ENCODE data around the gene GNA15.
"Not testable (repeated sequence)": the region's sequence is repeated elsewhere in the genome, so short reads cannot be mapped to it uniquely, and the experiment has no call there.

GNA15 gene

GRCh38 chr19:3190921-3191805 is 55.3 kb downstream of the GNA15 start:
- no peak for DNase-seq (ENCODE audit: low spot score)

GRCh38 chr19:3191806-3192104 is 55.9 kb downstream of the GNA15 start:
- DNase-seq (ENCODE audit: low spot score): not testable (repeated sequence)

DNA sequence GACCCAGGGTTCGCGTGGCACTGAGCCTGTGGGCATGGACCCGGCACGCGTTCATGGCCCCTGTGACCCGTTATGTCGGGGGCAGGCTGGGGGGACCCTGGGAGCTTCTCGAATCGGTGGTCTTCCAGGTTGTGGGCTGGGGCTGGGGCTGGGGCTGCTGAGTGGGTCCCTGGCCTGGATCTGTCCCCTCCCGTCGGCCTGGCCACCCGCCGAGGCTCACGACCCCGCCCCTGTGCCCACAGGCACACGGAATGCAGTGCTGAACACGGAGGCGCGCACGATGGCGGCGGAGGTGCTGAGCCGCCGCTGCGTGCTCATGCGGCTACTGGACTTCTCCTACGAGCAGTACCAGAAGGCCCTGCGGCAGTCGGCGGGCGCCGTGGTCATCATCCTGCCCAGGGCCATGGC is 56.4 kb downstream of the GNA15 start:
- DNase-seq (ENCODE audit: low spot score): no peak

DNA sequence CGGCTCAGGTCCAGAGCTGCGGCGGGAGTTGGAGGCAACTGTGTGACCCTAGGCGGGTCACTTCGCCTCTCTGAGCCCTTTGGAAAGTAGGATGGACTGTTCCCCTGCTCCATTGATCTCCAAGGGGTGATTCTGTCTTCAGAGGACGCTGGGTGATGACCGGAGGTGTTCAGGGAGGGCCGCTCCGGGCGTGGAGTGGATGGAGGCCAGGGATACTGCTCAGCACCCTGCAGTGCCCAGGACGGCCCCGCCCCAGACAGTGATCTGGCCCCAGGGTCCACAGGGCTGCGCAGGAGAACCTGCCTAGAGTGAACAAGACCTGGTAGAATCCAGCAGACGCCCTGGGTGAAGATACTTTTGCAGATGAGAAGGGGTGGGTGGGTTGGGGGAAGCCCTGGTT is 56.9 kb downstream of the GNA15 start:
- DNase-seq (ENCODE audit: low spot score): no peak

DNA sequence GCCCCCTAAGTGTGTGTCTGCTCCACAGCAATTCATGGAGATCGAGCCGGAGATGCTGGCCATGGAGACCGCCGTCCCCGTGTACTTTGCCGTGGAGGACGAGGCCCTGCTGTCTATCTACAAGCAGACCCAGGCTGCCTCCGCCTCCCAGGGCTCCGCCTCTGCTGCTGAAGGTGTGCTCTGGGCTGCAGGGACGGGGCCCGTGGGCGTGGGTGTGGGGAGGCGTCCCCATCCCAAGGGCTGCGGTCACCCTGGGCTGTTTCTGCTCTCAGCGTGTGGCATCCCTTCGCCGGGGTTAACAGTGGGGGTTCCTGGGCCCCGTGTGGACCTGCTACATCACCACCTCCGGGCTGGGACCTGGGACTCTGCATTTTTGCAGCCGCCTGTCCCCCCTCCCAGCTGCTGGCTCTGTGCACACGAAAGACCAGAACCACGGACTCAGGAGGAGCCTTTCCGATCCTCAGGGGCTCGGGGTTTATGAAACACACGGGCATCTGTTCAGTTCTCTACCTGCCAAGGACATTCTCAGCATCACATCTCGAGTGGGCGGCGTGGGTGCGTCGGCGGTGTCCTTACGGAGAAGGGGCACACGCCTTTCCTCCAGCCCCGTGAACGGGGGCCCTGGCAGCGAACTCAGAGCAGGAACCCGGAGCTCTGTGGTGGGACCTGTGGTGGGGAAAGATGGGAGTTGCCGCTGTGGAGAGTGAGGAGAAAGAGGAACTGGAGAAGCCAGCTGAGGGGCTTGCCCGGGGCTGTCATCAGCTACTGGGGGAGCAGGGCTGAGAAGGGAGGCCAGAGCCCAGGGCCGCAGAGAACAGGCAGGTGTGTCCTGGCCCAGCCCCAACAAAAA is 57.6 kb downstream of the GNA15 start:
- DNase-seq (ENCODE audit: low spot score): no peak

DNA sequence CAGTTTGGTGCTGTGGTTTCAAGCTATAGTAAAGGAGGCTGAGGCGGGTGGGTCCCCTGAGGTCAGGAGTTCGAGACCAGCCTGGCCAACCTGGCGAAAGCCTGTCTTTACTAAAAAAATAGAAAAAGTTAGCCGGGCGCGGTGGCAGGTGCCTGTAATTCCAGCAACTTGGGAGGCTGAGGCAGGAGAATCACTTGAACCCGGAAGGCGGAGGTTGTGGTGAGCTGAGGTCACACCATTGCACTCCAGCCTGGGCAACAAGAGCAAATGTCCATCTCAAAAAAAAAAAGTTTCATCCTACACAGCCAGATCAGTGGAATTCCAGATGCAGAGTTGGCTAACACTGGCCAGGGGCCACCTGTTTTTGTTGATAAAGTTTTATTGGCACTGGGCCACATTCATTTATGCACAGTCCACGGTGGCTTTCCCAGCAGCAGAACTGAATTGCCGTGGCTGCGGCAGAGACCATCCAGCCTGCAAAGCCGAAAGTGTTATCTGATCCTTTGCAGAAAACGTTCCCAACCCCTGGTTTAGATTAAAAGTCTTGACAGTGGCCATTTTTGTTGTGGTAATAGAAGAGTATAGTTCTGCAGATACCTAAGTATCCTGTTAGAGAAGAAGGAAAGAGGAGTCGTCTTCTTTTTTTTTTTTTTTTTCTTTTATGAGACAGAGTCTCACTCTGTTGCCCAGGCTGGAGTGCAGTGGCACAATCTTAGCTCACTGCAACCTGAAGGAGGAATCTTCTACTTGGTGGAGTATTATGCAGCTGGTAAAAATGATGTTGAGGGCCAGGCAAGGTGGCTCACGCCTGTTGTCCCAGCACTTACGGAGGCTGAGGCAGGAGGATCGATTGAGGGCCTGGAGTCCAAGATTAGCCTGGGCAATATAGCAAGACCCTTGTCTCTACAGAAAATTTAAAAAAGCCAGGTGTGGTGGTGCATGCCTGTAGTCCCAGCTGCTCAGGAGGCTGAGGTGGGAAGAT is 58.6 kb downstream of the GNA15 start:
- DNase-seq (ENCODE audit: low spot score): no peak

GRCh38 chr19:3196064-3196932 is 60.5 kb downstream of the GNA15 start:
- peak; percentile 77 for DNase-seq (ENCODE audit: low spot score)

DNA sequence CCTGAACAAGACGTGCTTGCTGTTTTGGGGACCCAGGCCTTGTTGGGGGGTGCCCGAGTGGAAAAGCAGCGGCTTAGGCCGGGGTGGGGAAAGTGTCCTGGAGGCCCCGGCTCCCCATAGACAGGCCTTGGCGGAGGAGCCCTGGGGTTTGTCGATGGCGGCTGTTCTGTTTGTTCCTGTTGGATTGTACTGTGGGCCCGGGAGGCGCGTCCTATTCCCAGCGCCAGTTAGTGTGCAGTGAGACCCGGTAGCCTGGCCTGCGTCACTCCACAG is 61.0 kb downstream of the GNA15 start:
- peak; percentile 14 for DNase-seq (ENCODE audit: low spot score)

DNA sequence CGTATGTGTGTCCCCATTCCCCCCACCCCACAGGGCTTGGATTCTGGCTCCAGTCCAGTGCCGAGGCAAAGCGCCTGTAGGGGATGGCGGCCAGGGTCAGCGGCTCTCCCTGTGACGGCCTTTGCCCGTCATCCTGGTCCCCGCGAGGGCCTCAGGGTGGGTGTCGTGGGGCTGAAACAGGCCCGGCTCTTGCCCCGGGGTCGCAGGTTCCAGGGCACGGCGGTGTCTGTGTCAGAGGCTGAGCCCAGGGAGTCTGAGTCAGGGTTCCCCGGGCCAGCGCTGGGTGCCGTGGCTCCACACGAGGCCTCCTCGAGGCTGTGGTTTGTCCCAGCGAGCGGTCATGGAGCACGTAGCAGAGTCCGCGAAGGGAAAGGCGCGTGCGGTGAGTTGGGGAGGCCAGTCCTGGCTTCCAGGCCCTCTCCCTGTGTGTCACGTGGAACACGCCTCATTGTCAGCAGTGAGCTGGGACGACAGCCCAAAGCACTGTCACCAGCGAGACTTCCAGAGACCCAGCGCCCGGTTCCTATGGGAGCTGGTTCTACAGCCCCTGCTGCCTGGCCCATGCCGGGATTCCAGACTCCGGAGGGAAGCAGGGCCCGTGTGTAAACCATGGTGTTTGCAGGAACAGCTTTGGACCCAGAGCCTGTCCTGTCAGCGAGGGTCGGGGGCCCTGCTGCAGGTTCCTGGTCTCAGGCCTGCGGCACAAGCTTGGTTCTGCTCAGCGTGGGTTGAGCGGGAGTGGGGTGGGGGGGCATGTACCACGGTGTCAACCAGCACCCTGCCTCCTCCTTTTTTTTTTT is 63.3 kb downstream of the GNA15 start:
- DNase-seq (ENCODE audit: low spot score): peak; percentile 22

- no peak for DNase-seq (ENCODE audit: low spot score)
Observed at GRCh38 chr19:3201072-3201700, 65.4 kb downstream of the GNA15 start.

GRCh38 chr19:3201911-3202310 is 66.1 kb downstream of the GNA15 start:
- no peak for DNase-seq (ENCODE audit: low spot score)

DNA sequence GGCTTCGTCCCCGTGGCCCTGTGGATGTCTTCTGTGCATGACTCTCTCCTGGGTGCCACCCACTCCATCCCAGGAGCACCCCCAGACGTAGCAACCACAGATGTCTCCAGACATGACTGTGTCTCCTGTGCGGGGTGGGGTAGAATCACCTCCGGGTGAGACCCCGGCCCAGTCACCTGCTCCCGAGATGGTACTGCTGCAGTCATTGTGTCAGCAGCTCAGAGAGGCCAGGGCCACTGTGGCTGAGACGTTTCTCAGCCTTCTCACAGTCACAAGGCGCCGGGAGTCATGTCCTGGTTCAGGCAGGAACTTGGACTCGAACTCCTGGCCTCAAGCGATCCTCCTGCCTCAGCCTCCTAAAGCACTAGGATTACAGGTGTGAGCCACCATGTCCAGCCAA is 66.5 kb downstream of the GNA15 start:
- no peak for DNase-seq (ENCODE audit: low spot score)

DNA sequence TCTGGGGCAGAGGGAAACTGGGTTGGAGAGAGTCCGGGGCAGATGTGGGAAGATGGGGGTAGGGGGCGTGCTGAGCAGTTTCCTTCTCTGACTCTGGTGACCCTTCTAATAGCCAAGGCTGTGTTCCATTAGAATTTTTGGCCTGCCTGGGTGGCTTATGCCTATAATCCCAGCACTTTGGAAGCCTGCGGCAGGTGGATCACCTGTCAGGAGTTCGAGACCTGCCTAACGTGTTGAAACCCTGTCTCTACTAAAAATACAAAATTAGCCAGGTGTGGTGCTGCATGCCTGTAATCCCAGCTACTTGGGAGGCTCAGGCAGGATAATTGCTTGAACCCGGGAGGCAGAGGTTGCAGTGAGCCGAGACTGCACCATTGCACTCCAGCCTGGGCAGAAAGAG is 67.1 kb downstream of the GNA15 start:
- not testable (repeated sequence) for DNase-seq (ENCODE audit: low spot score)

DNA sequence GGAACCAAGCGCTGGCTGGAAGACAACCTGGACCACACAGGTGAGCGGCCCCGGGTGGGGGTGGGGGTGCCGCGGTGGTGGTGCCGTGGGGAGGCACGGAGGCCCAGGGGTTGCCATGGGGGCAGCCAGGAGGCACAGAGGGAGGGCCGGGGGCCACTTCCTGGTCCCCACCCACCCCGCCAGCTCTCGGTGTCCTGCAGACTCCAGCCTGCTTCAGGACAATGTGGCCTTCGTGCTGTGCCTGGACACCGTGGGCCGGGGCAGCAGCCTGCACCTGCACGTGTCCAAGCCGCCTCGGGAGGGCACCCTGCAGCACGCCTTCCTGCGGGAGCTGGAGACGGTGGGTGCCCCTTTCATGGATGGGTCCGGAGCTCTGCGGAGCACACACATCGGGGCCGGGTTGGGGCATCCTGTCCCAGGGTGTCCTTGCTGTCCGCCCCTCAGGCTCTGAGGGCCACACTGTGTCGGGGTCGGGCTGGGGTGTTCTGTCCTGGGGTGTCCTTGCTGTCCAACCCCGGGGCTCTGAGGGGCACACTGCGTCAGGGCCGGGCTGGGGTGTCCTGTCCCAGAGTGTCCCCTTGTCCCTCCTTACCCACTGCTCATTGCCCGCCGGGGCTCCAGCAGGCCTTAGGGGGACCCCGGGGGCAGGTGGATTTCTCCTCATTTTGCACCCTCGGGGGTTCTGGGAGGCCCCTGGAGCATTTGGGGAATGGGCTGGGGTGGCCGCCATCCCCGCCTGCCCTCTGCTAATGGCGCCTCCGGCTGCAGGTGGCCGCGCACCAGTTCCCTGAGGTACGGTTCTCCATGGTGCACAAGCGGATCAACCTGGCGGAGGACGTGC is 68.2 kb downstream of the GNA15 start:
- DNase-seq (ENCODE audit: low spot score): no peak

DNA sequence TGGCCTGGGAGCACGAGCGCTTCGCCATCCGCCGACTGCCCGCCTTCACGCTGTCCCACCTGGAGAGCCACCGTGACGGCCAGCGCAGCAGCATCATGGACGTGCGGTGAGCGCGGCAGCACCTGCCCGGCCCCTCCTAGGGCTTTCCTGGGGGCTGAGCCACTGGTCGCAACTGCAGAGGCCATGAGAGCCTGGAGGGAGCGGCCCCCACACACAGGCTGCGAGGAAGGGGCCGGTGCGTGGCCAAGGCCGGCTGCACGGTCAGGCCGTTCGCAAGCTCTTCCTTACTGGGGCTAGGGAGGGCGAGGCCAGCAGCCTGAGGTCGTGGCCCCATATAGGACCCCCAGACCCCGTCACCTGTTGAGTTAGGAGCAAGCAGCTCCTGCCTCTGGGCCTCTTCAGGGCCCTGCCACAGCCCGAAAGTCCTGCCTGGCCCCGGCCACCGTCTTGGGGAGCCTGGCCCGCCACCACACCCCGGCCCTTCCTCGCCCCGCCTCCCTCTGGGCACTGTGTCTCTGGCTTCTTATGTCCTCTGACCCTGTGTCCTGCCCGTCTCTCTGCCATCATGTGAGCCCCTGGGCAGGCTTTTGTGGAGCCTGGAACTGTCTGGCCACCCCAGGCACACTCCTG is 68.9 kb downstream of the GNA15 start:
- no peak for DNase-seq (ENCODE audit: low spot score)

DNA sequence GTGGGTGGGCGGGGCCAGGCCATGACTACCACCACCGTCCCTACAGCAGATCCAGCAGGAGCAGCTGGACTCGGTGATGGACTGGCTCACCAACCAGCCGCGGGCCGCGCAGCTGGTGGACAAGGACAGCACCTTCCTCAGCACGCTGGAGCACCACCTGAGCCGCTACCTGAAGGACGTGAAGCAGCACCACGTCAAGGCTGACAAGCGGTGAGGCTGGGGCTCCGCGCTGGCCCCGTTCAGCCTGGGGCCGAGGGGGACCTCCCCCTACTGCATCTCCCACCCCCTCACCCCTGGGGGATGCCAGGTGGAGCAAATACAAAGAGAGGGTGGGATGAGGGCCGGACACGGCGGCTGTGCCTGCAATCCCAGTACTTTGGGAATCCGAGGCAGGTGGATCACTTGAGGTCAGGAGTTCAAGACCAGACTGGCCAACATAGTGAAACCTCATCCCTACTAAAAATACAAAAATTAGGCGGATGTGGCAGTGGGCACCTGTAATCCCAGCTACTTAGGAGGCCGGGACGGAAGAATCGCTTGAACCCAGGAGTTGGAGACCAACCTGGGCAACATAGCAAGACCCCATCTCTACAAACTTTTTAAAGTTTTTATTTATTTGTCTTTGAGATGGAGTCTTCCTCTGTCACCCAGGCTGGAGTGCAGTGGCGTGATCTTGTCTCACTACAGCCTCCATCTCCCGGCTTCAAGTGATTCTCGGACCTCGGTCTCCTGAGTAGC is 70.6 kb downstream of the GNA15 start:
- DNase-seq (ENCODE audit: low spot score): no peak

DNA sequence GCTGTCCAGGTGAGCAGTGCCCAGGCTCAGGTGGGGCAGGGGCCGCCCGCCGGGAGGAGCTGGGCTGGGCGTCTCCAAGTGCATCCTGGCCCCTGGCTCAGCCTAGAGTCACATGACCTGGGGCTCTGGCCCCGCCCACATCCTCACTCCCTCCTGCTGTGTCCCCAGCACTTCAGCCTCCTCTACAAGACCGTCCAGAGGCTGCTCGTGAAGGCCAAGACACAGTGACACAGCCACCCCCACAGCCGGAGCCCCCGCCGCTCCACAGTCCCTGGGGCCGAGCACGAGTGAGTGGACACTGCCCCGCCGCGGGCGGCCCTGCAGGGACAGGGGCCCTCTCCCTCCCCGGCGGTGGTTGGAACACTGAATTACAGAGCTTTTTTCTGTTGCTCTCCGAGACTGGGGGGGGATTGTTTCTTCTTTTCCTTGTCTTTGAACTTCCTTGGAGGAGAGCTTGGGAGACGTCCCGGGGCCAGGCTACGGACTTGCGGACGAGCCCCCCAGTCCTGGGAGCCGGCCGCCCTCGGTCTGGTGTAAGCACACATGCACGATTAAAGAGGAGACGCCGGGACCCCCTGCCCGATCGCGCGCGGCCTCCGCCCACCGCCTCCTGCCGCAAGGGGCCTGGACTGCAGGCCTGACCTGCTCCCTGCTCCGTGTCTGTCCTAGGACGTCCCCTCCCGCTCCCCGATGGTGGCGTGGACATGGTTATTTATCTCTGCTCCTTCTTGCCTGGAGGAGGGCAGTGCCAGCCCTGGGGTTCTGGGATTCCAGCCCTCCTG is 71.8 kb downstream of the GNA15 start:
- no peak for DNase-seq (ENCODE audit: low spot score)
